NCI-H82 treated with DMSO at 0.1 percent for 48 hours (cell line): Measurements from ENCODE around the gene TMEM255B.

Source experiments
- DNase-seq: peaks from one replicate; lab custom pipeline; 2025; ENCODE audit not compliant: unreplicated experiment; lab: John Stamatoyannopoulos, UW

The TMEM255B gene

GRCh38 chr13:113802090-113802531 is 43.1 kb downstream of the TMEM255B start:
- DNase-seq: no peak

- no peak for DNase-seq
Observed at GRCh38 chr13:113802761-113803160, 43.7 kb downstream of the TMEM255B start.

GRCh38 chr13:113803409-113804016 is 44.5 kb downstream of the TMEM255B start:
- no peak for DNase-seq

GRCh38 chr13:113804017-113804702 is 45.1 kb downstream of the TMEM255B start:
- no peak for DNase-seq

- DNase-seq: no peak
Observed at GRCh38 chr13:113804703-113805430, 45.8 kb downstream of the TMEM255B start.

- DNase-seq: no peak
Observed at GRCh38 chr13:113805431-113806103, 46.5 kb downstream of the TMEM255B start.

- no peak for DNase-seq
Observed at GRCh38 chr13:113806104-113806471, 47.1 kb downstream of the TMEM255B start.

GRCh38 chr13:113806526-113806925 is 47.5 kb downstream of the TMEM255B start:
- no peak for DNase-seq

- DNase-seq: no peak
Observed at GRCh38 chr13:113808058-113808834, 49.2 kb downstream of the TMEM255B start.

- no peak for DNase-seq
Observed at GRCh38 chr13:113809934-113810333, 50.9 kb downstream of the TMEM255B start.

GRCh38 chr13:113810640-113811039 is 51.6 kb downstream of the TMEM255B start:
- DNase-seq: no peak

GRCh38 chr13:113811081-113811928 is 52.3 kb downstream of the TMEM255B start:
- DNase-seq: no peak

GRCh38 chr13:113812178-113813040 is 53.4 kb downstream of the TMEM255B start:
- no peak for DNase-seq

- DNase-seq: no peak
Observed at GRCh38 chr13:113813070-113813748, 54.2 kb downstream of the TMEM255B start.

- no peak for DNase-seq
Observed at GRCh38 chr13:113813749-113814434, 54.9 kb downstream of the TMEM255B start.

- DNase-seq: no peak
Observed at GRCh38 chr13:113814435-113814821, 55.4 kb downstream of the TMEM255B start.

- DNase-seq: no peak
Observed at GRCh38 chr13:113815151-113816058, 56.4 kb downstream of the TMEM255B start.
